GM23248 (cell line): Measurements from ENCODE around the gene CPVL. TPM values are rescaled to one million over a fixed set of nuclear protein-coding genes. Genes with fewer than 3 reads are reported as not detected.

Experiments
- DNase-seq: peaks from one replicate; pipeline ENCODE4 v3.0.0-alpha.2; 2015
- H2AFZ ChIP-seq: fragments of 200-600 bp; sonication (generic); 2 replicates; pipeline ENCODE4 v1.6.1; 2016; ENCODE audit warnings: antibody characterized with exemption
- H3F3A ChIP-seq: fragments of 200-600 bp; sonication (generic); 2 replicates; pipeline ENCODE4 v1.6.1; 2016; ENCODE audit warnings: mild to moderate bottlenecking, antibody characterized with exemption, mixed run types; ENCODE audit not compliant: insufficient read depth
- H3K27ac ChIP-seq: fragments of 200-600 bp; sonication (generic); 2 replicates; pipeline ENCODE4 v1.5.1; 2016; ENCODE audit warnings: mild to moderate bottlenecking
- H3K27me3 ChIP-seq: fragments of 200-600 bp; sonication (generic); replicated peaks from 2 replicates; pipeline ENCODE4 v1.6.1; 2016; ENCODE audit warnings: mild to moderate bottlenecking; ENCODE audit not compliant: insufficient read depth
- H3K36me3 ChIP-seq: fragments of 200-600 bp; sonication (generic); 2 replicates; pipeline ENCODE4 v1.6.1; 2016; ENCODE audit warnings: low read depth, mild to moderate bottlenecking
- H3K4me1 ChIP-seq: fragments of 200-600 bp; sonication (generic); 2 replicates; pipeline ENCODE4 v1.6.1; 2016; ENCODE audit warnings: mild to moderate bottlenecking; ENCODE audit not compliant: insufficient read depth
- H3K4me2 ChIP-seq: fragments of 200-600 bp; sonication (generic); one replicate; pipeline ENCODE4 v1.6.1; 2016; ENCODE audit warnings: mild to moderate bottlenecking; ENCODE audit not compliant: unreplicated experiment
- H3K4me3 ChIP-seq: fragments of 200-600 bp; sonication (generic); 2 replicates; pipeline ENCODE4 v1.5.1; 2016; ENCODE audit warnings: mild to moderate bottlenecking
- H3K79me2 ChIP-seq: fragments of 200-600 bp; sonication (generic); 2 replicates; pipeline ENCODE4 v1.6.1; 2016; ENCODE audit warnings: mild to moderate bottlenecking; ENCODE audit not compliant: insufficient read depth
- H3K9ac ChIP-seq: fragments of 200-600 bp; sonication (generic); 2 replicates; pipeline ENCODE4 v1.6.1; 2016; ENCODE audit warnings: mild to moderate bottlenecking
- H3K9me2 ChIP-seq: fragments of 200-600 bp; sonication (generic); 2 replicates; pipeline ENCODE4 v1.6.1; 2016; ENCODE audit warnings: mixed run types, mild to moderate bottlenecking, moderate library complexity; ENCODE audit not compliant: insufficient read depth
- H3K9me3 ChIP-seq: fragments of 200-600 bp; sonication (generic); one replicate; pipeline ENCODE4 v1.6.1; 2017; ENCODE audit warnings: low read depth
- H4K20me1 ChIP-seq: fragments of 200-600 bp; sonication (generic); 2 replicates; pipeline ENCODE4 v1.6.0; 2016; ENCODE audit not compliant: insufficient read depth
- EZH2 ChIP-seq: fragments of 200-600 bp; sonication (generic); IDR thresholded peaks from 2 replicates; pipeline ENCODE4 v1.6.1; 2018; ENCODE audit warnings: antibody characterized with exemption, mild to moderate bottlenecking; ENCODE audit not compliant: insufficient read depth, poor library complexity, severe bottlenecking
- EZH2phosphoT487 ChIP-seq: fragments of 200-600 bp; sonication (generic); IDR thresholded peaks from 2 replicates; pipeline ENCODE4 v1.6.1; 2018; ENCODE audit warnings: antibody characterized with exemption, moderate library complexity, mild to moderate bottlenecking, low read depth; ENCODE audit not compliant: insufficient read depth
- WGBS, 2 experiments: methylation state at CpG; one replicate each; pipeline ENCODE4 v1.1.6; 2015 to 2017; ENCODE audit warnings: low lambda C conversion rate in 2 of 2, low coverage in 1 of 2; ENCODE audit errors: missing lambda C conversion rate in 2 of 2; 5-methylcytosine and 5-hydroxymethylcytosine counted together
- in situ Hi-C: fragments of 300-500 bp; cut with MboI; formaldehyde crosslinking; loops from 2 replicates; pipeline ENCODE4 v1.15.0; 2020
- polyA plus RNA-seq: library from polyadenylated mRNA; unstranded; fragments of >200 nt; fragmentation: Nextera tagmentation; extraction: Ambion mirVana; gene quantifications from 2 replicates; pipeline ENCODE4 v1.2.1, GENCODE V29; 2016
- total RNA-seq: library from RNA; depleted of rRNA; stranded (reverse); fragments of >200 nt; shearing (Covaris generic); gene quantifications from 2 replicates; pipeline ENCODE4 v1.2.3, GENCODE V29; 2014

CPVL gene
- total and polyA plus RNA-seq, 2 experiments from 2014 or later: not detected

- no peaks in the 10 kb centered on the region for H3K79me2 ChIP-seq
- no peak overlapping the region for H3K27ac ChIP-seq
- WGBS, 2 experiments: 51 to 60% methylated on average over 6 of the region's 6 CpGs
- DNase-seq: no peak
- in situ Hi-C loops: no loop called here
- no peak overlapping the region for H3K4me3 ChIP-seq
- no peaks in the 10 kb centered on the region for H4K20me1 ChIP-seq
- peaks cover 32% of the 10 kb centered on the region; the same call in 1 of the 2 replicates for H3K27me3 ChIP-seq
- no peaks in the 10 kb centered on the region for H3K9me2 ChIP-seq
- no peaks in the 10 kb centered on the region for H3F3A ChIP-seq
- no peaks in the 10 kb centered on the region for H3K9me3 ChIP-seq
- TF ChIP-seq EZH2phosphoT487: no peak
- TF ChIP-seq EZH2: no peak
- H2AFZ ChIP-seq: no peak overlapping the region
- no peaks in the 10 kb centered on the region for H3K4me1 ChIP-seq
- no peak overlapping the region for H3K9ac ChIP-seq
- no peak overlapping the region for H3K4me2 ChIP-seq
- no peaks in the 10 kb centered on the region for H3K36me3 ChIP-seq
Observed at GRCh38 chr7:28958980-28959347, 187.4 kb downstream of the CPVL start.

- no peak for TF ChIP-seq EZH2phosphoT487
- TF ChIP-seq EZH2: no peak
- H3K27me3 ChIP-seq: peaks cover 32% of the 10 kb centered on the region; the same call in 1 of the 2 replicates
- H3F3A ChIP-seq: no peaks in the 10 kb centered on the region
- no peaks in the 10 kb centered on the region for H3K9me3 ChIP-seq
- no peak within 1 kb of the TSS for H3K27ac ChIP-seq
- H4K20me1 ChIP-seq: no peaks in the 10 kb centered on the region
- H3K4me2 ChIP-seq: peak within 1 kb of the TSS; percentile 78
- no peak within 1 kb of the TSS for H3K9ac ChIP-seq
- H3K9me2 ChIP-seq: no peaks in the 10 kb centered on the region
- H3K79me2 ChIP-seq: no peaks in the 10 kb centered on the region
- in situ Hi-C loops: no loop called here
- H2AFZ ChIP-seq: peak within 1 kb of the TSS; percentile 80
- no peaks in the 10 kb centered on the region for H3K36me3 ChIP-seq
- peak; percentile 77 for DNase-seq
- no peaks in the 10 kb centered on the region for H3K4me1 ChIP-seq
- H3K4me3 ChIP-seq: peak within 1 kb of the TSS; percentile 68
- 3 to 6% methylated on average over 65 of the region's 66 CpGs for WGBS, 2 experiments
Observed at GRCh38 chr7:28958235-28958979, 187.9 kb downstream of the CPVL start, which contains the start of gene TRIL. TRIL (minus strand) TSS chr7:28958330; CDS start chr7:28958046, 284 bp downstream.

GRCh38 chr7:28957751-28958234, 188.5 kb downstream of the CPVL start:
- no peaks in the 10 kb centered on the region for H3K36me3 ChIP-seq
- no peaks in the 10 kb centered on the region for H3K4me1 ChIP-seq
- in situ Hi-C loops: no loop called here
- H3K4me3 ChIP-seq: peak overlapping the region; percentile 68
- TF ChIP-seq EZH2 (no peak), EZH2phosphoT487 (no peak)
- H3K9ac ChIP-seq: no peak overlapping the region
- no peaks in the 10 kb centered on the region for H3K9me3 ChIP-seq
- no peaks in the 10 kb centered on the region for H3F3A ChIP-seq
- DNase-seq: peak; percentile 51
- H3K79me2 ChIP-seq: no peaks in the 10 kb centered on the region
- no peaks in the 10 kb centered on the region for H3K9me2 ChIP-seq
- H3K27ac ChIP-seq: no peak overlapping the region
- peak overlapping the region; percentile 78 for H3K4me2 ChIP-seq
- peak overlapping the region; percentile 80 for H2AFZ ChIP-seq
- 3% methylated on average over 45 to 46 of the region's 47 CpGs for WGBS, 2 experiments
- peaks cover 32% of the 10 kb centered on the region; the same call in 1 of the 2 replicates for H3K27me3 ChIP-seq
- no peaks in the 10 kb centered on the region for H4K20me1 ChIP-seq

GRCh38 chr7:28957064-28957750, 189.1 kb downstream of the CPVL start:
- 4 to 8% methylated on average over 53 to 55 of the region's 59 CpGs for WGBS, 2 experiments
- no peak overlapping the region for H3K9ac ChIP-seq
- no peak overlapping the region for H3K27ac ChIP-seq
- no peaks in the 10 kb centered on the region for H3K9me3 ChIP-seq
- peak overlapping the region; percentile 80 for H2AFZ ChIP-seq
- no peak for TF ChIP-seq EZH2phosphoT487
- TF ChIP-seq EZH2: peak; percentile 78
- H3K9me2 ChIP-seq: no peaks in the 10 kb centered on the region
- peaks cover 32% of the 10 kb centered on the region; the same call in 1 of the 2 replicates for H3K27me3 ChIP-seq
- peak; percentile 30 for DNase-seq
- in situ Hi-C loops: no loop called here
- H3K4me3 ChIP-seq: peak overlapping the region; percentile 68
- H3K79me2 ChIP-seq: no peaks in the 10 kb centered on the region
- H3K36me3 ChIP-seq: no peaks in the 10 kb centered on the region
- H3F3A ChIP-seq: no peaks in the 10 kb centered on the region
- no peaks in the 10 kb centered on the region for H3K4me1 ChIP-seq
- H3K4me2 ChIP-seq: peak overlapping the region; percentile 78
- no peaks in the 10 kb centered on the region for H4K20me1 ChIP-seq
